GM23338 (cell line): ENCODE results near the gene KNG1. TPM values are rescaled to one million over a fixed set of nuclear protein-coding genes. Genes with fewer than 3 reads are reported as not detected.
A peak's percentile ranks its signal among the peaks of the same experiment; 100 is the strongest.

Experiments
- ATAC-seq: fragments of 200-7000 bp; cut with Tn5 transposase; 3 replicates; pipeline ENCODE4 v1.9.1; 2020
- DNase-seq: peaks from one replicate; pipeline ENCODE4 v3.0.0-alpha.2; 2015; ENCODE audit warnings: low spot score
- H2AFZ ChIP-seq: fragments of 200-600 bp; sonication (generic); 2 replicates; pipeline ENCODE4 v1.8.0; 2016; ENCODE audit warnings: antibody characterized with exemption, mild to moderate bottlenecking, moderate library complexity
- H3F3A ChIP-seq: fragments of 200-600 bp; sonication (generic); replicated peaks from 2 replicates; pipeline ENCODE4 v1.8.0; 2017; ENCODE audit warnings: antibody characterized with exemption, mixed run types, low read depth
- H3K27ac ChIP-seq: fragments of 200-600 bp; sonication (generic); 2 replicates; pipeline ENCODE4 v1.6.1; 2016; ENCODE audit warnings: low read depth
- H3K27me3 ChIP-seq: fragments of 200-600 bp; sonication (generic); 2 replicates; pipeline ENCODE4 v1.8.0; 2016; ENCODE audit warnings: mild to moderate bottlenecking, mixed run types, moderate library complexity; ENCODE audit not compliant: insufficient read depth
- H3K36me3 ChIP-seq: fragments of 200-600 bp; sonication (generic); 2 replicates; pipeline ENCODE4 v1.8.0; 2016; ENCODE audit warnings: mild to moderate bottlenecking; ENCODE audit not compliant: insufficient read depth
- H3K4me1 ChIP-seq: fragments of 200-600 bp; sonication (generic); 2 replicates; pipeline ENCODE4 v1.8.0; 2016; ENCODE audit warnings: mild to moderate bottlenecking, moderate library complexity; ENCODE audit not compliant: insufficient read depth
- H3K4me2 ChIP-seq: fragments of 200-600 bp; sonication (generic); 2 replicates; pipeline ENCODE4 v1.7.1; 2017; ENCODE audit warnings: mixed run types
- H3K4me3 ChIP-seq: fragments of 200-600 bp; sonication (generic); 2 replicates; pipeline ENCODE4 v1.6.1; 2016; ENCODE audit warnings: mixed run types
- H3K79me2 ChIP-seq: fragments of 200-600 bp; sonication (generic); replicated peaks from 2 replicates; pipeline ENCODE4 v1.8.0; 2017; ENCODE audit warnings: mild to moderate bottlenecking; ENCODE audit not compliant: insufficient read depth
- H3K9me2 ChIP-seq: fragments of 200-600 bp; sonication (generic); 2 replicates; pipeline ENCODE4 v1.8.0; 2017; ENCODE audit not compliant: insufficient read depth
- H4K20me1 ChIP-seq: fragments of 200-600 bp; sonication (generic); replicated peaks from 2 replicates; pipeline ENCODE4 v1.8.0; 2017; ENCODE audit warnings: mild to moderate bottlenecking; ENCODE audit not compliant: insufficient read depth
- H3K27ac Mint-ChIP-seq: 2 replicates; pipeline ENCODE4 v1.8.0; 2020; ENCODE audit warnings: inconsistent platforms, mild to moderate bottlenecking, moderate library complexity, mixed read lengths
- H3K27me3 Mint-ChIP-seq: 3 replicates; pipeline ENCODE4 v1.8.0; 2022; ENCODE audit warnings: low read depth, mild to moderate bottlenecking, moderate library complexity, mixed read lengths, inconsistent platforms; ENCODE audit not compliant: insufficient read depth, poor library complexity
- H3K36me3 Mint-ChIP-seq: 3 replicates; pipeline ENCODE4 v1.8.0; 2021; ENCODE audit warnings: low read depth, mild to moderate bottlenecking, inconsistent platforms, moderate library complexity, mixed read lengths
- H3K4me1 Mint-ChIP-seq: 3 replicates; pipeline ENCODE4 v1.8.0; 2020; ENCODE audit warnings: mild to moderate bottlenecking, inconsistent platforms, mixed read lengths
- H3K4me3 Mint-ChIP-seq: 3 replicates; pipeline ENCODE4 v1.8.0; 2021; ENCODE audit warnings: moderate library complexity, mild to moderate bottlenecking, inconsistent platforms, mixed read lengths
- H3K9me3 Mint-ChIP-seq: 3 replicates; pipeline ENCODE4 v1.8.0; 2020; ENCODE audit warnings: moderate library complexity, mild to moderate bottlenecking, inconsistent platforms, mixed read lengths
- CREB1 ChIP-seq: fragments of 250-450 bp; sonication (Bioruptor Pico); IDR thresholded peaks from 2 replicates; pipeline ENCODE4 v1.5.0; 2020; ENCODE audit warnings: low read depth, mild to moderate bottlenecking, moderate library complexity
- CTCF ChIP-seq, 2 experiments: fragments of 200-600 bp in 1 of 2; sonication (generic) in 1 of 2; conservative IDR thresholded peaks; 2 replicates each; pipeline versions ENCODE4 v1.5.1 to v1.6.1; 2016 to 2017; ENCODE audit warnings: antibody characterized with exemption in 2 of 2, low read depth in 2 of 2, mild to moderate bottlenecking in 2 of 2, moderate library complexity in 1 of 2
- ETS1 ChIP-seq: IDR thresholded peaks from 2 replicates; pipeline ENCODE4 v1.6.1; 2016; ENCODE audit warnings: antibody characterized with exemption
- EZH2 ChIP-seq: fragments of 200-600 bp; sonication (generic); IDR thresholded peaks from one replicate; pipeline ENCODE4 v1.8.0; 2017; ENCODE audit warnings: antibody characterized with exemption, mild to moderate bottlenecking, low read depth; ENCODE audit not compliant: unreplicated experiment
- EZH2phosphoT487 ChIP-seq: fragments of 200-600 bp; sonication (generic); IDR thresholded peaks from one replicate; pipeline ENCODE4 v1.8.1; 2018; ENCODE audit warnings: antibody characterized with exemption; ENCODE audit not compliant: unreplicated experiment
- JUNB ChIP-seq: IDR thresholded peaks from one replicate; pipeline ENCODE4 v1.6.1; 2016; ENCODE audit warnings: antibody characterized with exemption; ENCODE audit not compliant: unreplicated experiment
- NANOG ChIP-seq: IDR thresholded peaks from 2 replicates; pipeline ENCODE4 v1.6.1; 2016; ENCODE audit warnings: antibody characterized with exemption, borderline replicate concordance
- POLR2AphosphoS5 ChIP-seq: IDR thresholded peaks from 2 replicates; pipeline ENCODE4 v1.6.1; 2016; ENCODE audit warnings: antibody characterized with exemption, low read depth
- REST ChIP-seq: IDR thresholded peaks from one replicate; pipeline ENCODE4 v1.6.1; 2018; ENCODE audit warnings: antibody characterized with exemption; ENCODE audit not compliant: unreplicated experiment
- STAT1 ChIP-seq: IDR thresholded peaks from one replicate; pipeline ENCODE4 v1.6.1; 2016; ENCODE audit warnings: antibody characterized with exemption; ENCODE audit not compliant: unreplicated experiment
- ZNF114 ChIP-seq: fragments of 250-450 bp; sonication (Bioruptor Pico); IDR thresholded peaks from 2 replicates; pipeline ENCODE4 v1.5.0; 2020; ENCODE audit warnings: mild to moderate bottlenecking, moderate library complexity
- ZNF331 ChIP-seq: fragments of 250-450 bp; sonication (Bioruptor Pico); IDR thresholded peaks from 2 replicates; pipeline ENCODE4 v1.5.0; 2020; ENCODE audit warnings: low read depth, mild to moderate bottlenecking, moderate library complexity
- ZNF462 ChIP-seq: fragments of 250-450 bp; sonication (Bioruptor Pico); IDR thresholded peaks from 2 replicates; pipeline ENCODE4 v1.5.0; 2020; ENCODE audit warnings: mild to moderate bottlenecking, moderate library complexity
- polyA plus RNA-seq: library from polyadenylated mRNA; unstranded; fragments of >200 nt; fragmentation: Nextera tagmentation; extraction: Ambion mirVana; gene quantifications from 2 replicates; pipeline ENCODE4 v1.2.1, GENCODE V29; 2016
- total RNA-seq: library from RNA; depleted of rRNA; stranded (reverse); fragments of >200 nt; shearing (Covaris generic); gene quantifications from 2 replicates; pipeline ENCODE4 v1.2.3, GENCODE V29; 2014

The KNG1 gene
- total and polyA plus RNA-seq, 2 experiments from 2014 or later, result 0.49 TPM; not detected in 1

- H3K4me1 ChIP-seq, result peaks cover 28% of the 10 kb centered on the region
- no peaks in the 10 kb centered on the region for H3K27me3 ChIP-seq
- peak overlapping the region; percentile 52; the same call in 1 of the 2 replicates for H2AFZ ChIP-seq
- H3K79me2 ChIP-seq, result no peaks in the 10 kb centered on the region
- Mint-ChIP-seq H3K27me3 (peaks cover 3% of the 10 kb centered on the region), H3K4me3 (no peak overlapping the region), H3K27ac (no peak overlapping the region), H3K9me3 (no peaks in the 10 kb centered on the region), H3K36me3 (no peaks in the 10 kb centered on the region), H3K4me1 (peaks cover 25% of the 10 kb centered on the region)
- H3K36me3 ChIP-seq, result no peaks in the 10 kb centered on the region
- no peaks in the 10 kb centered on the region for H4K20me1 ChIP-seq
- H3F3A ChIP-seq, result no peaks in the 10 kb centered on the region
- no peak overlapping the region for H3K27ac ChIP-seq
- no peak overlapping the region for H3K4me3 ChIP-seq
- no peak for ATAC-seq
- TF ChIP-seq CREB1 (CRISPR knock-in tag), result no peak
- no peak for TF ChIP-seq JUNB
- no peak for TF ChIP-seq ETS1
- no peak for TF ChIP-seq NANOG
- TF ChIP-seq ZNF462 (CRISPR knock-in tag), result no peak
- TF ChIP-seq EZH2, result no peak
- no peak for TF ChIP-seq REST
- no peak for TF ChIP-seq POLR2AphosphoS5
- no peak for TF ChIP-seq ZNF331 (CRISPR knock-in tag)
- no peak for TF ChIP-seq EZH2phosphoT487
- TF ChIP-seq ZNF114 (CRISPR knock-in tag), result no peak
- TF ChIP-seq CTCF (conservative IDR thresholded peaks at IDR 0.05; ENCODE audit: low read depth in 2 of 2), result no peak
- no peak for TF ChIP-seq STAT1
- no peak overlapping the region for H3K4me2 ChIP-seq
- peaks cover 4% of the 10 kb centered on the region; the same call in 1 of the 2 replicates for H3K9me2 ChIP-seq
- DNase-seq, result no peak
Measured at GRCh38 chr3:186743666-186744065, 26.5 kb downstream of the KNG1 start.
